AG08395 (cell line): ENCODE results near the gene SYT1.
A peak's percentile ranks its signal among the peaks of the same experiment; 100 is the strongest.
"Not testable (repeated sequence)": the region's sequence is repeated elsewhere in the genome, so short reads cannot be mapped to it uniquely, and the experiment has no call there.

Experiments used
- DNase-seq: peaks from one replicate; pipeline ENCODE4 v3.0.0; 2012; ENCODE audit warnings: mixed read lengths, low spot score

Gene SYT1

DNA sequence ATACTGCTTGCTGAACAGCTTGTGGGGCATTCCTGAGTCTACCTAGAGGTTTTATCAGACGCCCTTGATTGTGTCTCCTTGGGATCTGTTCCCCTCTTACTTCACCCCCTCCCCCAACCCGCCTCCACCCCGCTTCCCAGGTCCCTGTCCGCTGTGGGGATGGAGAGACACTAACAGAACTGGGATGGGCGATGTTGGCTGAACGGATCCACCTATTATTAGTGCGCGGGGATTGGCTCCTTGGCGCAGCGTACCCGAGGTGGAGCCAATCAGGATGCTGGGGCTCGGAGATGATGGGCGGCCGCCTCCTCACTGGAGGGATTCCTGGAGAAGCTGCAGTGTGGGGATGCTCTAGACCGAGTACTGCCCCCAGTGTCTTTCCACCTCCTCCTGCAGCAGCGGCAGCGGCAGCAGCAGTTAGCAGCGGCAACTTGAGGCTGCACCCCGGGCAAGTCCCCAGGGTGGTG lies at the start of gene SYT1:
Gene SYT1, plus strand, starts transcription at position 372 of the 467 bp plus-strand sequence.
- peak; percentile 84 for DNase-seq

DNA sequence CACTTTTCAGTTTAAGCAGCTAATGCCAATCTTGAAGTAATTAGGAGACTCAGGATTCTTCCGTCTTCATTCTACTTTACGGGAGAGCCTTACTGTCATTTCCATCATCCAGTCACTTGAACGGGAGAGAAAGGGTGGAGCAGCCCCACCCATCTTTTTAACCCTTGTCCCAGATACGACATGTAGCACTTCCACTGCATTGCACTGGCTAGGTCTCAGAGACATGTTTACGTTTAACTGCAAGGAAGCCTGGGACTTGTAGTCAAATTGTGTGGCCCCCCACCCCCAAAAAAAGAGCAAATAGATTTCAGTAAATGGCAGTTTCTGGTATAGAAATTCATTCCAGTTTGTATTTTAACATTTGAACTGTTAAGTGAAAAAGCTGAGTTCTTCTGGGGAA lies 46.1 kb upstream of the SYT1 start:
- DNase-seq = no peak

DNA sequence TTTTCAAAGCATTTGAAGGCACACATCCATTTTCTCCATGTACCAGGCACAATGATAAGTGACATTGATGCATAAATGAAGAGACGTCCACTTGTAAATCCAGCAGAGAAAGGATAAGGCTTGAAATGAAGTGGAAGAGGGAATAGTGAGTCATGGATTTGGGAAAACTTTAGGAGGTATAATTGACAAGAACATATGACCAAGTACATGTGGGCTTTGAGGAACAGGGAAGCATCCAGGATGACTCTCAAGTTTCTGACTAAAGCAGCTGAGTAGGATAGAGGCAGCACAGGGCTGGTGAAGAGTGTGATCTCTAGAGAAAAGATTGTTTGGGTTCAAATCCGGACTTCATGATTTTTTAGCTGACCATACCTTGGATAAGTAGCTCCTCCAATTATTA lies 43.6 kb upstream of the SYT1 start:
- DNase-seq = no peak

DNA sequence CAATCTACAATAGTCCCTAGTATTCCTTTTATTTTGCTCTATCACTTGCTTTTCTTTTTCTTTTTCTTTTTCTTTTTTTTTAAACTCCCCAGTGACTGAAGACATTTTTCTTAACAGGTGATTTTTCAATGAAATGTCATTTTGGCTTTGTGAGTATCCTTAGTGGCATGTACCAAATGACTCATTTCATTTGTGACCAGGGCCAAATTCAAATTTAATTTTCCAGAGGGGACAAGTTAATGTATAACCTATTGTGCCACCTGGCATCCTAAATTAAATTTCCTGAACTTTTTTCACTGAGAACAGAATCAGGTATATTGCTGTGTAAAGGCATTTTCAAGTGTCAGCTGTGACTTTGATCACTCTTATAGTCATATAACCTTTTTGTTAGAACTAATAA lies 39.7 kb upstream of the SYT1 start:
- DNase-seq = no peak

DNA sequence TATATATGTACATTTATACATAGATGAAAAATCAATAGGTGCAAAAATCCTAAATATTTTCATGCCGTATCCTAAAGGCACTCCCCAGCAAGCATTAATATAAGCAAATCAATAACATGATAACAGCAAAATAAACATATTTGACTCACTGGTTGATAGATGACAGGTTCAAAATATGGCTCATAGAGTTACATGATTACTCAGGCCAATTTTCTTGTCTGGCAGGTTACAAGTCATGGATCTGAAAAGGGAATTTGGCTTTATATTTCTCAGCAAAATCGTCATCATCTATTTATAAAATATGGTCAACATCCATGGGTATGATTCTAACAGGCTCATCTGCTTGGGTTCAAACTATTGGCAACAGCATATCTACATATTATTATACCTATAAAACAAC lies 34.9 kb upstream of the SYT1 start:
- DNase-seq = no peak

DNA sequence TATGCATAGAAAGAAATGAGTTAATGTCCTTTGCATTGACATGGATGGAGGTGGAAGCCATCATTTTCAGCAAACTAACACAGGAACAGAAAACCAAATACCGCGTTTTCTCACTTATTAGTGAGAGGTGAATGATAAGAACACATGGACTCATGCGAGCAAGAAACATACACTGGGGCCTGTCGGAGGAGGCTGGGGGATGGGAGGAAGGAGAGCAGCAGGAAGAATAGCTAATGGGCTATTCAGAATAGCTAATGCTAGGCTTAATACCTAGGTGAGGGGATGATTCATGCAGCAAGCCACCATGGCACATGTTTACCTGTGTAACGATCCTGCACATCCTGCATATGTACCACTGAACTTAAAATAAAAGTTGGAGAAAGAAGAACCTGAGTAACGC lies 29.1 kb upstream of the SYT1 start:
- DNase-seq = no peak

DNA sequence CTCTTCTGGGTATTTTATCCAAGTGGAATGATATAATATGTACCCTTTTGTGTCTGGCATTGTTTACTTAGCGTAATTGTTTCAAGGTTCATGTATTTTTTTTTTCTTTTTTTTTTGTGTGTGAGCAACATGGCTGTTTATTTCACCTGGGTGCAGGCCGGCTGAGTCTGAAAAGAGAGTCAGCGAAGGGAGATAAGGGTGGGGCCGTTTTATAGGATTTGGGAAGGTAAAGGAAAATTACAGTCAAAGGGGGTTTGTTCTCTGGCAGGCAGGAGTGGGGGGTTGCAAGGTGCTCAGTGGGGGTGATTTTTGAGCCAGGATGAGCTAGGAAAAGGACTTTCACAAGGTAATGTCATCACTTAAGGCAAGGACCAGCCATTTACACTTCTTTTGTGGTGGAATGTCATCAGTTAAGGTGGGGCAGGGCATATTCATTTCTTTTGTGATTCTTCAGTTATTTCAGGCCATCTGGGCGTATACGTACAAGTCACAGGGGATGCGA lies 24.0 kb upstream of the SYT1 start:
- not testable (repeated sequence) for DNase-seq

DNA sequence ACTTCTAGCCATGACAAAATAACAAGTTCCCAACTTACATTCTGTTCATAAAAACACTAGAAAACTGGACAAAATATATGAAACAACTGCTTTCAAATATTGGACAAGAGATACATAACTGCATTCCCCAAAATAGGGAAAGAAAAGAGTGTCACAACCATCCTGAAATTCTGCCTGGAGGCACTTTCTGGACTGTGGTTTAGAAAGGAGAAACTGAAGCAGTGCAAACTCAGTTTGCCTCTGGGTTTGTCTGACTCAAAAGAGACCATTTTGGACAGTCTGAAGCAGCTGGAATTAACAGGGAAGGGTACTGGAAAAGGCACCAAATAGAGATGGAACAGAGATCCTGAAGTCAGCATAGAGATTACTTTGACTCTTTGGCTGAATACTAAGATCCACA lies 11.3 kb upstream of the SYT1 start:
- DNase-seq = no peak

DNA sequence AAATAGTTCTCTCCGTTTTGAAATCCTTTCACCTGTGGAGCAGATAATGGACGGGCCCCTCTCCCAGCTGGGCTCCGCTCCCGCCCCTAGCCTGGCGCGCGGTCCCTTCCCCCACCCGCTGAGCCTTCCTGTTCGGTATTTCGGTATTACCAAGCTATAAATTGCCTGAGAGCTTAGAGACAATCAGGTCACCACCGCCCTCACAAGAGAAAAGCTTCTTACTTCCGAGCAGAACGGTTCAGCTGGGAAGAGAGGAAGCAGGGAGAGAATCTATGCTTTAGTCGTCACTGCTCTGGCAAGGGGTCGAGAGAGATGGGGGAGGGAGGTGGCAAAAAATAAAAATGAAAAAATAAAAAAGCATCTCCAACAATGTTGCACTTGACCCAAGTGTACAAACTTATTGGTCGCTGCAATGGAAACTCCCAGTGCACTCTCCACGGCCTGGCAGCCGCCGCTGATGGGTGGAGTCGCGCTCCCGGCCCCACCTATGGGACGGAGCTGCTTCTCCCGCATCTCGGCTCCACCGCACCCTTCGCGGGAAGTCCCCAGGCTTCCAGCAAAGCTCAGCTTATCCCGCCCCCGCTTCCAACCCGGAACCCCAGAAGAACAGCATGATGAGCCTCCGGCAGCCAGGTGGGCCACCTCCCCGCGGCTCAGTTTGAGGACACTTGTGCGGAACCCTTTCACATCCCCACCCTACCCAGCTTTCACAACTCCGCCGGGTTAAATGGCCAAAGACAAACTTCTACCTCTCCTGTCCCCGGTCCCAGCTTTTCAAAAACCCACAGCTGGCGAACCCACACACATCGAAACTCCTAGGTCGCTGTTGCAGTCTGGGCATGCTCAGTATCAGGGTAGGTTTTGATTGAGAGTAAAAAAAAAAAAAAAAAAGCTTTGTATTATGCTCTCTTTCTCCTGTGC lies 832 bp upstream of the SYT1 start:
- DNase-seq = peak; percentile 45

DNA sequence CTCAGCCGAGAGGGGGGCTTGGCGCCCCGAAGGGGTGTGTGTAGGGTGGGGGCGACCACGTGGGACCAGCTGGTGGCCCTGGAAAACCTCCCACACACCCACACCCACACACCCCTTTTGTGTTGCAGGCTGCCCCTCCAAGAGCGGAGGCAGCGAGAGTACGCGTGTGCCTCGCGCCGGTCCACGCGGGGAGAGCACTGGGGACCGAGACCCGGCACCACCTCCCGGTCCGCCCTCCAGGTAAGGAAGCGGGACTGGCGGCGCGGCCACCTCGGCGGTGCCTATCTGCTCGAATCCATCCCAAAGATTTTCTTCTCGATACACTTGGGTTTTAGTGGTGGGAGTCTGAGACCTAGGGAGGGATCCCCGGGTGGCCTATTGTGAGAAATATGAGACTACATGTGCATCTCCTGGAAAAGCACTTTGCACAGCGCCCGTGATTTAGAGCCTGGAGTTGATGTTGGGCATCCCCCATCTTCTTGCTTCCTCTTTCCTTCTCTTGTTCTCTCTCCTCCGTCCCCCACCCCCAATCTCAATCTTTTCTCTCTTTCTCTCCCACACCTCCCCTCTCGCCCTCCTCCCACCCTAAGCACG lies 393 bp downstream of the SYT1 start:
- DNase-seq = peak; percentile 2

DNA sequence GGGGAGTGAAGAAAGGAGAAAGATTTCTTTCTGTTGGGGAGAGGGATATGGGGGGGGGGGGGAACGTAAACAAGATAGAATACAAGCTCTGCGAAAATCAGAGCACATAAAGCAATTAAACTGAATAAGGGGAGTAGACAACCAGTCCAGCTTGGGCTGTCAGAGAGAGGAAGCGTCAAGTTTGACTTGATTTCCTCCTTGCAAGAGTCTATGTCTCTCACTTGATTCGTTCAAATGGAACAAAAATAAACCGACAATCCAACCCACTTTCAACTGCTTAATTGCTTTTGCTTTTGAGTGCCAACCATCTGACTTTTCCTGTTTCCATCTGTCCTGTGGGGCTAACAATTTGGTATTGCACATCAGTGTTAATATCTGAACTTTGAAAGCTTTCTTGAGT lies 942 bp downstream of the SYT1 start:
- DNase-seq = no peak

DNA sequence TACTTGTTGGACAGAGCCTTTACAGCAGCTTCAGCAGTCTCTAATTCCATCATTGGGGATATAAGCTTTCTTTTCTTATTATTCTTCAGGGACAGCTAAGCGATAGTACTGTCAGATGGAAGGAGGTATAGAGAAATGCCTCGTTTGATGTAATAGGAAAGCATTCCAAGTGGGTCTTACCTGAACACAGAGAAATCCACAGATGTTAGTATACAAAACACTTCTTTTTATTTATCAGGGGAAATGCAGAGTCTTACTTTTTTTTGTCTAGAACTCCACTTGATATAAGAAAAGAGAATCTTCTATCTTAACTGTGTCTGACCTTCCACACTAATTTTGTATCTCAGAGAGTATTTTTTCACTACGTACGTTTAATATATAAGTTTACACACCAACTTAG lies 1.9 kb downstream of the SYT1 start:
- no peak for DNase-seq

DNA sequence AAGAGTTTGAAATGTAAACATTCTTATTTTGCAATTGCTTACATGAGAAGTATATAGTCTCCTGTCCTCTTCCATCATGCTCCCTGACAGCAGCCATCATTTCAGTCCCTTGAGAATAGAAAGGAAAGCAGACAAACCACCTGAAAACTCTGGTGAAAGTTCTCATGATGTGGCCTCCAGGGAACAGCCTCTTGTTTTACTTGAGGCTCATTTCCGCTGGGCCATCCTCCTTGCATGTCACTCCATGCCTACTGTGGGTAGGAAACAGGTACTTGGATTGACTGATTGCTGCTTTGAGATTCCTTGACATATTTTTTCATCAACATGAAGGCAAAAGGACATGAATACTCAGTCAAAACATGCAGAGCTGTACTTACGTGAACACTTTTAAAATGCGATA lies 6.0 kb downstream of the SYT1 start:
- no peak for DNase-seq

DNA sequence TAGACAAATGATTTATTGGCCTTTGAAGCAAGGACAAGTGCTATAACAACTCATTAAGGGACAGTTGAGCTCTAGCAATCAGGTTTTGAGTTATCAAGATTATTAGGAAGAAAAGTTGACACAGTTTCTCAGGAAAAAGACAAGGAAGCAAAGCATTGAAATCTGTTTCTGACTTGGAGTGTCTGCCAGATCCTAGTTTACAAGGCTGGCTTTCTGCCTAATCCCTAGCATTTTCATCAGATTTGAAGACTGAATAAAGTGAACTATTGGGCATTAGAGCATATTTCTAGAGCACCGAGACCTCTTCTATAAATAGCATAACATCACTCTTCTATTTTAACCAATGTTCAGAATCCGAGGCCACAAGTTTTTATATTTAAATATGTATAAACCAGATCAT lies 7.0 kb downstream of the SYT1 start:
- DNase-seq = no peak

DNA sequence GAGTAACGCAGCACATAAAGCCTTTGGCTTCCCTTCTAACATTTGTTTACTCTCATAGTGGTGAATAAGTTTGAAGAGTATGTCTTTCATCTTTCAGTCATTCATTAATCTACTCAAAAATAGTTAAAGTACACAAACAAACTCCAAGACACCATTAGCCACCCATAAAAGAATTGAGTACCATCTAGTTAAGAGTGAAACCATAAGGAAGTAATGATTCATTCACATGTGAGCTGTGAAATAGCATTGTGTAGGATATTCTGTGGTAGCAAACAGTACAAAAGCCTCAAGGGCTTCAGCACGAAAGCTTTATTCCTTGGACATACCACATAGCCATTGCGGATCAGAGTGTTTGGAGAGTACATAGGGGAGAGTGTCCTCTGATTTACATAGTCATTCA lies 13.9 kb downstream of the SYT1 start:
- no peak for DNase-seq

DNA sequence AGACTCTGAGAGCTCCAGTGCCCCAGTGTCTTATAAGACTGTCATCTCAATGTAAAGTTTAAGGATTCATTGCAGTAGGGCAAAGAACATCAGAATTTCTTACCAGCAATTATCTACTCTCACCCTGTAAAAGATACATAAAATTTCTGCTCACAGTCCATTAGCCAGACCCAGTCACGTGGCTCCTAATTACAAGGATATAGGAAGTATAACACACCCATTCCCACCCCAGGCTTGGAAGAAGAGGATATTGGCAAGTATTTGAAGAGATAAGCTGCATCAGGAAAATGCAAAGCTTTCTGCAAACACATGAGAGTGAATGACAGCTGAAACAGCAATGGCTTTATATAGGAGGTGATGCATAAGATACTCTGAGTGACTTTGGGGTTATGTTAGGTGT lies 14.3 kb downstream of the SYT1 start:
- DNase-seq = no peak

DNA sequence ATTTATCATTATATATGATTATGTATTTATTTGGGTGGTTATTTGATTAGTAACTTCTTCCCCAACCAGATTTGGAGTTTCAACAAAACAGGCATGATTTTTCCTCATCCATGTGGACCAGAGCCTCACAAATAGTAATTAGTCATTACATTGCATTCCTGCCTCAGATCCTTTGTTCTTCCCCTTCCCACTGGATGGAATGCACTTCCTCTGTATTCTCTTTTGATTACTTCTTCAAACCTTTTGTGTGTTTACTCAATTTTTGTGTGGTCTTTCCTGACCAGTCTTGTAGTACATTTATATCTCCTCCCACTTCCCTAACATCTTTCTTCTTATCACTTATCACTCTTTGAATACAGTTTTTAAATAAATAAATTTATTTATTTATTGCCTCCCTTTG lies 15.5 kb downstream of the SYT1 start:
- DNase-seq = peak; percentile 3

DNA sequence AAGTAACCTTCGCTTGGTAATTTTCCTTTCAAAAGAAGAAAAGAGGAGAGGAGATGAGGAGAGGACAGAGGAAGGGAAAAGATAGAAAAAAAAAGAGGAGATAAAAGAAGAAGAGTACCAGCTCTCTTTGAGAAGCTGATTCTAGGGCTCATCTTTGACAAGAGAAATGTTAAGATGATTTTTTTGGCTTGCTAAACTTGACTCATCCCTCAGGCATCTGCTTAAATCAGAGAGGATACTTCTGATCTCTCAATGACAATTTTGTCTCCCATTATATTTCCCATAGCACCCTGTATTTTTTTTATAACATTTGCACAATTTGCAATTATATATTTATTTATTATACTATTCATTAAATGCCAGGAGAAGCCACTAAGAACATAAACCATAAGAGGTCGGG lies 17.1 kb downstream of the SYT1 start:
- no peak for DNase-seq

DNA sequence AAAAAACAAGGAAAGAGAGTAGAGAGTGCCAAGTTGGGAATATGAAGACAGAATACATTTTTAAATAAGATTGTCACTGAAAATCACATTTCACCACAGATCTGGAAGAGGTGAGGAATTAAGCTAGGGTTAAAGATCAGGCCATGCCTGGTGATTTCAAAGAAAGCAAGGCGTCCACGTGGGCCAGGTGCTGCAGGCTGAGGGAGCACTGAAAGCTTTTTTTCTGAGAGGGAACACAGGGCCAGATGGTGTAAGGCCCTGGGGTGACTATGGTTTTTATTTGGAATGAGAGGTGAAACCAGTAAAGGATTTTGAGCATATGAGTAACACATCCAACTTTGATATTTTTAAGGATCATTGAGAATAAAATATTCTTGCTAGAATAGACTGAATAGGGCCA lies 20.9 kb downstream of the SYT1 start:
- no peak for DNase-seq

DNA sequence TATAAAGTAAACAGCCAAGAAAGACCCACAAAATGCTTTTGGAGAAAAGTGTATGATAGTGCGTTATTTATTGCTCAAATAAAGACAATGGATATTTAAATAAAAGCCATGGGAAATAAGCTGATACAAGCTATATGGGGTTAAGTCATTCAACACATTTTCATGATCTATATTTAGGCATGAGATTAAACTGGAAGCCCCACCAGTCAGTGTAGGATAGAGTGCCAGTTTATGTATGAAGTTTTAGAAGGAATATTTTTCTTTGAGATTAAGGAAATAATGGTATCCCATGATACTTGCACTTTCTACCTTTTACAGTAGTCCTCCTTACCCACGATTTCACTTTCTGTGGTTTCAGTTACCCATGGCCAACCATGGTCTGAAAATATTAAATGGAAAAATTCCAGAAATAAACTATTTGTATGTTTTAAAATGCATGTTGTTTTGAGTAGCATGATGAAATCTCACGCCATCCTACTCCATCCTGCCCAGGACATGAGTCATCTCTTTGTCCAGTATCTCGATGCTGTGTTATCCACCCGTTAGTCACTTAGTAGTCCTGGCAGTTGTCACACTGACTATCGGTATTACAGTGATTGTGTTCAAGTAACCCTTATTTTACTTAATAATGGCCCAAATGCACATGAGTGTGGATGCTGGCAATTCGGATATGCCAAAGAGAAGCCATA lies 22.3 kb downstream of the SYT1 start:
- peak; percentile 3 for DNase-seq

DNA sequence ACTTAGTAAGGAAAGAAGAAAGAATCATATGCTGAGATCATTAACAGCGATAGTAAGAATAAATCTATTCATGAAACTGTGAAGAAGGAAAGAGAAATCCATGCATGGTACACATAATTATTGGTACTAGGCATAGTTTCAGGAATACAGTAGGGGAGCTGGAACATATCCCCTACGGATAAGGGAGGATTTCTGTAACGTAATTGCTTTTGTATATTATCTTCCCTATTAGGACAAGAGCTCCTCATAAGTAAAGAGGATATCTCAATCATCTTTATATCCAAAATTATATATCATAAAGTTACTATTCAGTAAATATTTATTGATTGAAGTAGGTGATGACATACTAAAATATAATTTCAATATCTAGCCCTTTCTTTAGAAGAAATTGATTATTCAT lies 22.9 kb downstream of the SYT1 start:
- DNase-seq = no peak

DNA sequence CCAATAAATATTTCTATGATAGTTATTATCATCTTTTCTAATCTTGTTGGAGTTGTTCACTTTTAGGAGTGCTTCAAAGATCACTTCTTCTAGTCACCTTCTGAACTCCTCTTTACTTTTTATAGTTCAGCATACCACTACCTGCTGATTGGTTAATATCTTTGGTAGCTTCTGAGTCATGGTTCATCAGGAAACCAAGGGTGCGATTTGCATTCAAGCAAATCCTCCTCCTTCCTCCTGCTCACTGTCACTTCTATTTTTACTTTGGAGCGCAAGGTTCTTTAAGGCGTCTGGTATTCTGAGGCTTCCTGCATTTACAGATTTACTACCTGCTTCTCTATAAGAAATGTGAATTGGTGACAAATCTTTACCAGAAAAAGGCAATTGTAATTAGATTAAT lies 24.0 kb downstream of the SYT1 start:
- no peak for DNase-seq
